HEK293T (cell line): ENCODE results near the gene CUX1.
"Not testable (repeated sequence)": the region's sequence is repeated elsewhere in the genome, so short reads cannot be mapped to it uniquely, and the experiment has no call there.

Experiments used
- CTBP1 ChIP-seq: fragments of 450-650 bp; IDR thresholded peaks from 2 replicates; pipeline ENCODE4 v1.6.1; 2016; ENCODE audit warnings: borderline replicate concordance
- ELF4 ChIP-seq: fragments of 450-650 bp; IDR thresholded peaks from 2 replicates; pipeline ENCODE4 v1.6.1; 2017; ENCODE audit warnings: antibody characterized with exemption
- FOXM1 ChIP-seq: fragments of 450-650 bp; IDR thresholded peaks from 2 replicates; pipeline ENCODE4 v1.6.1; 2017; ENCODE audit warnings: mild to moderate bottlenecking, borderline replicate concordance
- L3MBTL2 ChIP-seq: fragments of 450-650 bp; conservative IDR thresholded peaks from 2 replicates; pipeline ENCODE4 v1.6.1; 2016; ENCODE audit warnings: mild to moderate bottlenecking
- PKNOX1 ChIP-seq: fragments of 450-650 bp; IDR thresholded peaks from 2 replicates; pipeline ENCODE4 v1.6.1; 2016
- SUZ12 ChIP-seq: fragments of 450-650 bp; IDR thresholded peaks from 2 replicates; pipeline ENCODE4 v1.6.1; 2016; ENCODE audit warnings: mild to moderate bottlenecking
- TARDBP ChIP-seq: fragments of 450-650 bp; IDR thresholded peaks from 2 replicates; pipeline ENCODE4 v1.6.1; 2016
- ZNF384 ChIP-seq: fragments of 450-650 bp; IDR thresholded peaks from 2 replicates; pipeline ENCODE4 v1.6.1; 2016

- TF ChIP-seq ZNF384, ELF4, FOXM1, PKNOX1, L3MBTL2, CTBP1, TARDBP, SUZ12: not testable (repeated sequence)
Measured at GRCh38 chr7:101887352-101887751, 69.9 kb downstream of the CUX1 start.
